Transverse colon (tissue), 4 donors: ENCODE data around the gene VPS9D1. TPM values are rescaled to one million over a fixed set of nuclear protein-coding genes. Genes with fewer than 3 reads are reported as not detected.

ENCODE experiments used
- DNase-seq: peaks from one replicate; pipeline ENCODE4 v3.0.0-alpha.2; 2019
- H3K27ac ChIP-seq, 4 donors: fragments of 200-600 bp; sonication (generic); 2 replicates each; pipeline ENCODE4 v1.5.1; 2016 to 2018; ENCODE audit warnings: inconsistent platforms in 4 of 4
- H3K27me3 ChIP-seq: fragments of 200-600 bp; sonication (generic); 2 replicates; pipeline ENCODE4 v1.5.1; 2017; ENCODE audit warnings: inconsistent platforms
- H3K36me3 ChIP-seq, 4 donors: fragments of 200-600 bp; sonication (generic); 2 replicates each; pipeline ENCODE4 v1.5.1; 2017 to 2019; ENCODE audit warnings: inconsistent platforms in 4 of 4
- H3K4me1 ChIP-seq, 4 donors: fragments of 200-600 bp; sonication (generic); 2 replicates each; pipeline ENCODE4 v1.5.1; 2017 to 2020; ENCODE audit warnings: inconsistent platforms in 4 of 4
- H3K4me3 ChIP-seq, 4 donors: fragments of 200-600 bp; sonication (generic); 1 replicate in 1 of 4; 2 replicates in 3 of 4; pipeline versions ENCODE4 v1.5.1 to v1.6.1; 2017 to 2019; ENCODE audit warnings: inconsistent platforms in 4 of 4
- H3K9me3 ChIP-seq, 2 donors: fragments of 200-600 bp; sonication (generic); 2 replicates each; pipeline ENCODE4 v1.5.1; 2017 to 2019; ENCODE audit warnings: inconsistent platforms in 2 of 2
- EP300 ChIP-seq: sonication (generic); formaldehyde crosslinking; IDR thresholded peaks from one replicate; pipeline ENCODE4 v1.6.1; 2017; ENCODE audit warnings: antibody characterized with exemption, low read depth
- POLR2A ChIP-seq: fragments of 450-650 bp; IDR thresholded peaks from one replicate; pipeline ENCODE4 v1.6.1; 2016; ENCODE audit warnings: antibody characterized with exemption, mild to moderate bottlenecking, moderate library complexity
- POLR2AphosphoS5 ChIP-seq, 3 donors: sonication (generic); formaldehyde crosslinking; IDR thresholded peaks; one replicate each; pipeline ENCODE4 v1.6.1; 2016; ENCODE audit warnings: antibody characterized with exemption in 3 of 3
- WGBS, 2 donors: methylation state at CpG; one replicate each; pipeline ENCODE4 v1.1.5; 2018; ENCODE audit warnings: low coverage in 1 of 2; 5-methylcytosine and 5-hydroxymethylcytosine counted together
- in situ Hi-C, 4 donors: fragments of 200-750 bp; cut with MboI; loops; one replicate each; pipeline versions ENCODE4 v1.15.0 to v1.15.1; 2017; ENCODE audit warnings: low sequenced_read_pairs in 3 of 4, low pct_ligation_motif_present in 1 of 4, low pct_unique_long_range_greater_than_20kb in 1 of 4
- intact Hi-C: fragments of 100-400 bp; cut with DNase I; formaldehyde crosslinking; loops from one replicate; pipeline ENCODE4 v1.15.1; 2023; ENCODE audit warnings: low total_unique reads
- total RNA-seq, 4 donors: library from RNA; depleted of rRNA; stranded (reverse); fragments of >200 nt; gene quantifications; one replicate each; pipeline ENCODE4 v1.1.0, GENCODE V29; 2016
- TF ChIP-seq, protein P1 (sequence below), 5 experiments: fragments of 200-600 bp in 3 of 5; fragments of 450-650 bp in 2 of 5; sonication (generic) in 3 of 5; IDR thresholded peaks; 1 replicate in 2 of 5; 2 replicates in 3 of 5; pipeline ENCODE4 v1.5.1; 2016 to 2017; ENCODE audit warnings: antibody characterized with exemption in 5 of 5, inconsistent platforms in 3 of 5, mild to moderate bottlenecking in 2 of 5, moderate library complexity in 1 of 5

The VPS9D1 gene
- total RNA-seq, 4 donors from 2014 or later, result 13.1 to 54.6 (median 18.8) TPM

DNA sequence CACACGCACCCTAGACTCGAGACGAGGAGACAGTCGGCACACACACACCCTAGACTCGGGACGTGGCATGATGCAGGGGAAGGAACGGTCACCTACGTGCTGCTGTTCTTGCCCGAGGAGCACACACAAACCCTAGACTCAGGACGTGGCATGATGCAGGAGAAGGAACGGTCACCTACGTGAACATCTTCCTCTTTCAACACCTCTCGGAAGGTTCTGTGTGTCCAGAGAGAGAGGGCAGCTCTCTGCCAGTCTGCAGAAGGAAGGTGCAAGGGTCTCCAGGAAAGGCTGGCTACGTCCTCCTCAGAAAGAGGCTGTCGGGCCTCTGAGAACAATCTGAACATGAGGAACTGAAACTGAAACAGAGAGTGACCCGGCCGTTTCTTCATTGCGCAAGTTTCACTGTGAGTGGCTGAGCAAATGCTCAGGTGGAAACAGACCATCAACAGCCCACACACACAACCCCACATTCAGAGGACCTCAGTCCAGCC lies 44.1 kb upstream of the VPS9D1 start:
- peaks cover 4 to 12% (median 5%) of the 10 kb centered on the region in 4 donors for H3K4me1 ChIP-seq
- peak; percentile 85 for DNase-seq
- H3K27me3 ChIP-seq, result no peaks in the 10 kb centered on the region
- whole genome bisulfite sequencing, 2 donors, result 39 to 40% methylated on average over 1 to 18 of the region's 18 CpGs
- no peaks in the 10 kb centered on the region for H3K36me3 ChIP-seq
- intact Hi-C loops, result no loop called here
- H3K9me3 ChIP-seq, result no peaks in the 10 kb centered on the region
- peak overlapping the region; percentile 70 to 84 (median 76) for H3K27ac ChIP-seq
- TF ChIP-seq POLR2A, result peak; percentile 65
- TF ChIP-seq, protein P1, sequence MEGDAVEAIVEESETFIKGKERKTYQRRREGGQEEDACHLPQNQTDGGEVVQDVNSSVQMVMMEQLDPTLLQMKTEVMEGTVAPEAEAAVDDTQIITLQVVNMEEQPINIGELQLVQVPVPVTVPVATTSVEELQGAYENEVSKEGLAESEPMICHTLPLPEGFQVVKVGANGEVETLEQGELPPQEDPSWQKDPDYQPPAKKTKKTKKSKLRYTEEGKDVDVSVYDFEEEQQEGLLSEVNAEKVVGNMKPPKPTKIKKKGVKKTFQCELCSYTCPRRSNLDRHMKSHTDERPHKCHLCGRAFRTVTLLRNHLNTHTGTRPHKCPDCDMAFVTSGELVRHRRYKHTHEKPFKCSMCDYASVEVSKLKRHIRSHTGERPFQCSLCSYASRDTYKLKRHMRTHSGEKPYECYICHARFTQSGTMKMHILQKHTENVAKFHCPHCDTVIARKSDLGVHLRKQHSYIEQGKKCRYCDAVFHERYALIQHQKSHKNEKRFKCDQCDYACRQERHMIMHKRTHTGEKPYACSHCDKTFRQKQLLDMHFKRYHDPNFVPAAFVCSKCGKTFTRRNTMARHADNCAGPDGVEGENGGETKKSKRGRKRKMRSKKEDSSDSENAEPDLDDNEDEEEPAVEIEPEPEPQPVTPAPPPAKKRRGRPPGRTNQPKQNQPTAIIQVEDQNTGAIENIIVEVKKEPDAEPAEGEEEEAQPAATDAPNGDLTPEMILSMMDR (IDR thresholded peaks at IDR 0.05), result no peak
- peak; percentile 59 to 72 (median 61) for TF ChIP-seq POLR2AphosphoS5 (IDR thresholded peaks at IDR 0.05)
- no peak for TF ChIP-seq EP300
- peak overlapping the region in 2 of 4 donors; percentile 22 to 35 for H3K4me3 ChIP-seq
- in situ Hi-C loops, result no loop called here

GRCh38 chr16:89761304-89761922 lies 40.7 kb upstream of the VPS9D1 start:
- Histone ChIP-seq H3K4me1 (peaks cover 4 to 12% (median 5%) of the 10 kb centered on the region in 4 donors), H3K4me3 (peak overlapping the region in 1 of 4 donors; percentile 15), H3K27ac (peak overlapping the region in 3 of 4 donors; percentile 17 to 45 (median 43)), H3K27me3 (no peaks in the 10 kb centered on the region), H3K9me3 (no peaks in the 10 kb centered on the region), H3K36me3 (no peaks in the 10 kb centered on the region)
- TF ChIP-seq, protein P1 (IDR thresholded peaks at IDR 0.05), result no peak
- TF ChIP-seq POLR2AphosphoS5 (IDR thresholded peaks at IDR 0.05), result no peak
- no peak for TF ChIP-seq POLR2A
- no peak for TF ChIP-seq EP300
- no peak for DNase-seq
- in situ Hi-C loops, result no loop called here
- WGBS, 2 donors, result 51 to 76% methylated on average over 8 to 17 of the region's 17 CpGs
- intact Hi-C loops, result no loop called here

GRCh38 chr16:89759746-89760340 lies 39.1 kb upstream of the VPS9D1 start:
- no peaks in the 10 kb centered on the region for H3K27me3 ChIP-seq
- H3K4me1 ChIP-seq, result peaks cover 0 to 8% (median 4%) of the 10 kb centered on the region in 4 donors
- no peak overlapping the region for H3K4me3 ChIP-seq
- 88% methylated on average over 26 of the region's 26 CpGs; no CpG with 5 or more reads in 1 of the 2 donors for WGBS, 2 donors
- no peak overlapping the region for H3K27ac ChIP-seq
- H3K36me3 ChIP-seq, result no peaks in the 10 kb centered on the region
- no peaks in the 10 kb centered on the region for H3K9me3 ChIP-seq
- DNase-seq, result no peak
- TF ChIP-seq, protein P1 (IDR thresholded peaks at IDR 0.05), result no peak
- no peak for TF ChIP-seq POLR2AphosphoS5 (IDR thresholded peaks at IDR 0.05)
- no peak for TF ChIP-seq EP300
- TF ChIP-seq POLR2A, result no peak
- intact Hi-C loops (no loop called here), in situ Hi-C loops (no loop called here)

GRCh38 chr16:89749637-89750036 lies 28.9 kb upstream of the VPS9D1 start:
- WGBS, 2 donors, result 41% methylated on average over 10 of the region's 10 CpGs; no CpG with 5 or more reads in 1 of the 2 donors
- peak; percentile 61 for DNase-seq
- intact Hi-C loops, result no loop called here
- H3K27ac ChIP-seq, result no peak overlapping the region
- H3K4me3 ChIP-seq, result no peak overlapping the region
- H3K27me3 ChIP-seq, result no peaks in the 10 kb centered on the region
- H3K4me1 ChIP-seq, result peaks cover 0 to 7% (median 0%) of the 10 kb centered on the region in 4 donors
- H3K9me3 ChIP-seq, result no peaks in the 10 kb centered on the region
- no peaks in the 10 kb centered on the region for H3K36me3 ChIP-seq
- in situ Hi-C loops, result no loop called here
- no peak for TF ChIP-seq EP300
- no peak for TF ChIP-seq POLR2AphosphoS5 (IDR thresholded peaks at IDR 0.05)
- no peak for TF ChIP-seq POLR2A
- TF ChIP-seq, protein P1 (IDR thresholded peaks at IDR 0.05), result no peak
